Activated CD4-positive, alpha-beta T cell treated with anti-CD3 and anti-CD28 coated beads for 36 hours (primary cell): ENCODE results near the gene ATP6V1G1. TPM values are rescaled to one million over a fixed set of nuclear protein-coding genes. Genes with fewer than 3 reads are reported as not detected.

Source experiments
- ATAC-seq: fragments of 200-7000 bp; cut with Tn5 transposase; one replicate; pipeline ENCODE4 v1.10.0; 2021; ENCODE audit warnings: mild to moderate bottlenecking, moderate library complexity
- CTCF ChIA-PET: fragments of 350-600 bp; sonication (Branson Sonifier 250); formaldehyde crosslinking; loops from one replicate; lab custom pipeline; 2021; ENCODE audit warnings: antibody characterized with exemption; lab: Charles Lee
- POLR2A ChIA-PET: fragments of 350-600 bp; sonication (Branson Sonifier 250); formaldehyde crosslinking; loops from one replicate; lab custom pipeline; 2021; ENCODE audit warnings: antibody characterized with exemption, inconsistent platforms; lab: Charles Lee
- DNase-seq: peaks from one replicate; pipeline ENCODE4 v3.0.0-alpha.2; 2020
- H3K27ac Mint-ChIP-seq: one replicate; pipeline ENCODE4 v1.8.0; 2021; ENCODE audit warnings: mixed read lengths
- H3K27me3 Mint-ChIP-seq: one replicate; pipeline ENCODE4 v1.8.0; 2021; ENCODE audit warnings: mixed read lengths
- H3K36me3 Mint-ChIP-seq: one replicate; pipeline ENCODE4 v1.8.0; 2021; ENCODE audit warnings: low read depth, mixed read lengths
- H3K4me1 Mint-ChIP-seq: one replicate; pipeline ENCODE4 v1.8.0; 2021; ENCODE audit warnings: mixed read lengths
- H3K4me3 Mint-ChIP-seq: one replicate; pipeline ENCODE4 v1.8.0; 2021; ENCODE audit warnings: mild to moderate bottlenecking, moderate library complexity, mixed read lengths
- H3K9me3 Mint-ChIP-seq: one replicate; pipeline ENCODE4 v1.8.0; 2021; ENCODE audit warnings: low read depth, mixed read lengths
- intact Hi-C, 2 experiments: fragments of 100-400 bp; cut with DNase I in 1 of 2; cut with micrococcal nuclease in 1 of 2; formaldehyde crosslinking; loops; one replicate each; pipeline versions ENCODE4 v1.14.2 to v1.15.1; 2022 to 2024; cut with DNase I, micrococcal nuclease
- total RNA-seq, 2 experiments: library from RNA; stranded (reverse); gene quantifications; one replicate each; pipeline ENCODE4 v1.2.3, GENCODE V29; 2021

The ATP6V1G1 gene
- total RNA-seq, 2 experiments from 2014 or later = 33.8 to 37.7 TPM

GRCh38 chr9:114612272-114612923 is 24.8 kb downstream of the ATP6V1G1 start:
- Mint-ChIP-seq H3K27me3 (no peaks in the 10 kb centered on the region), H3K9me3 (no peaks in the 10 kb centered on the region), H3K4me3 (peak overlapping the region; percentile 77), H3K27ac (peak overlapping the region; percentile 79), H3K4me1 (peaks cover 57% of the 10 kb centered on the region), H3K36me3 (peaks cover 32% of the 10 kb centered on the region)
- CTCF ChIA-PET = interaction anchor here (0.5 to 2.8 kb wide), 12 partner anchors 12 to 1500 kb away, joined by 3 to 16 read pairs (median 4); partner anchors contain the start of gene ATP6V1G1
- POLR2A ChIA-PET = interaction anchor here (0.5 to 0.9 kb wide), 5 partner anchors 9 to 220 kb away, joined by 3 to 7 read pairs (median 3); partner anchors contain the start of gene ATP6V1G1
- DNase-seq (peak; percentile 23), ATAC-seq (no peak)
- intact Hi-C loops = loop anchor here in 1 of 2 experiments (5.0 to 10.0 kb wide), 2 partner anchors 128 to 215 kb away; no protein-coding TSS in a partner anchor

DNA sequence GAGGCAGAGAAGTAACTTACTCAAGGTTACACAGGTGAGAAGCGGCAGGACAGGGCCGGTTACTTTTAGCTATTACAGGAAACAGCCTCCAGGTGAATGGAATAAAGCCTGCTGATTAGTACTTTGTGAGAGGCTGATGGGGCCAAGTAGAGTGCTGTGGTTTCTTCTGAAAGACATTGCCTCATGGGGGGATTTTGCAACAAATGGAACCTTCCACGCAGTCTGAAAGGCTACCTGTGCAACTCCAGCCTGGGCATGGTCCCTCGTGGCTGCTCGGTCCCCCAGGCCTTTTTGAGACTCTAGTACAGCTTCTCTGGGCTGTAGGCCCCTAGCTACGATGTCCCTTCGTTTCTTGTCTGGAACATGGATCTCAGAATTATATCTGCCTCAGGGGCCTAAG is 25.5 kb downstream of the ATP6V1G1 start:
- ATAC-seq (no peak), DNase-seq (no peak)
- Mint-ChIP-seq H3K27ac (peak overlapping the region; percentile 79), H3K9me3 (no peaks in the 10 kb centered on the region), H3K27me3 (no peaks in the 10 kb centered on the region), H3K36me3 (peaks cover 33% of the 10 kb centered on the region), H3K4me1 (peaks cover 58% of the 10 kb centered on the region), H3K4me3 (peak overlapping the region; percentile 77)
- ChIA-PET CTCF (interaction anchor here (0.8 to 2.8 kb wide), 5 partner anchors 13 to 222 kb away, joined by 3 to 16 read pairs (median 8); no protein-coding TSS in a partner anchor), POLR2A (interaction anchor here (0.5 to 0.6 kb wide), 2 partner anchors 10 to 220 kb away, joined by 3 to 5 read pairs; no protein-coding TSS in a partner anchor)
- intact Hi-C loops = loop anchor here in 1 of 2 experiments (5.0 to 10.0 kb wide), 2 partner anchors 128 to 216 kb away; no protein-coding TSS in a partner anchor

GRCh38 chr9:114613919-114614318 is 26.4 kb downstream of the ATP6V1G1 start:
- ATAC-seq = no peak
- POLR2A ChIA-PET = no interaction called here
- CTCF ChIA-PET = interaction anchor here (0.8 to 2.8 kb wide), 3 partner anchors 22 to 167 kb away, joined by 3 to 16 read pairs (median 5); no protein-coding TSS in a partner anchor

GRCh38 chr9:114614373-114614772 is 26.8 kb downstream of the ATP6V1G1 start:
- CTCF ChIA-PET = interaction anchor here (0.6 to 2.8 kb wide), 4 partner anchors 22 to 240 kb away, joined by 3 to 16 read pairs (median 4); no protein-coding TSS in a partner anchor

More at GRCh38 chr9:114613919-114614318, 26.4 kb downstream of the ATP6V1G1 start:
- Mint-ChIP-seq H3K36me3 (peaks cover 37% of the 10 kb centered on the region), H3K4me3 (no peak overlapping the region), H3K27me3 (no peaks in the 10 kb centered on the region), H3K27ac (peak overlapping the region; percentile 79), H3K4me1 (peaks cover 58% of the 10 kb centered on the region), H3K9me3 (no peaks in the 10 kb centered on the region)
- no peak for DNase-seq
- intact Hi-C loops = loop anchor here in 1 of 2 experiments (5.0 to 10.0 kb wide), 2 partner anchors 129 to 217 kb away; no protein-coding TSS in a partner anchor

GRCh38 chr9:114616684-114617520 is 29.3 kb downstream of the ATP6V1G1 start:
- peak; percentile 40 for DNase-seq
- peaks cover 49% of the 10 kb centered on the region for H3K36me3 Mint-ChIP-seq
- no peaks in the 10 kb centered on the region for H3K27me3 Mint-ChIP-seq
- peak; percentile 34 for ATAC-seq
- ChIA-PET CTCF (interaction anchor here (0.5 to 2.2 kb wide), 3 partner anchors 36 to 906 kb away, joined by 3 to 9 read pairs (median 3); no protein-coding TSS in a partner anchor), POLR2A (interaction anchor here (0.6 to 1.4 kb wide), 2 partner anchors 29 to 738 kb away, joined by 3 to 5 read pairs; partner anchors contain the start of gene ATP6V1G1)
- intact Hi-C loops = loop anchor here in 1 of 2 experiments (5.0 to 10.0 kb wide), 2 partner anchors 35 to 132 kb away; no protein-coding TSS in a partner anchor
- H3K4me1 Mint-ChIP-seq = peaks cover 52% of the 10 kb centered on the region
- peak overlapping the region; percentile 81 for H3K27ac Mint-ChIP-seq
- no peak overlapping the region for H3K4me3 Mint-ChIP-seq
- no peaks in the 10 kb centered on the region for H3K9me3 Mint-ChIP-seq

More at GRCh38 chr9:114614373-114614772, 26.8 kb downstream of the ATP6V1G1 start:
- ATAC-seq = no peak
- peaks cover 60% of the 10 kb centered on the region for H3K4me1 Mint-ChIP-seq
- no peaks in the 10 kb centered on the region for H3K27me3 Mint-ChIP-seq
- POLR2A ChIA-PET = no interaction called here
- no peak overlapping the region for H3K4me3 Mint-ChIP-seq
- intact Hi-C loops = loop anchor here in 1 of 2 experiments (5.0 to 10.0 kb wide), 2 partner anchors 130 to 217 kb away; no protein-coding TSS in a partner anchor
- H3K27ac Mint-ChIP-seq = no peak overlapping the region
- no peaks in the 10 kb centered on the region for H3K9me3 Mint-ChIP-seq
- no peak for DNase-seq
- peaks cover 40% of the 10 kb centered on the region for H3K36me3 Mint-ChIP-seq

DNA sequence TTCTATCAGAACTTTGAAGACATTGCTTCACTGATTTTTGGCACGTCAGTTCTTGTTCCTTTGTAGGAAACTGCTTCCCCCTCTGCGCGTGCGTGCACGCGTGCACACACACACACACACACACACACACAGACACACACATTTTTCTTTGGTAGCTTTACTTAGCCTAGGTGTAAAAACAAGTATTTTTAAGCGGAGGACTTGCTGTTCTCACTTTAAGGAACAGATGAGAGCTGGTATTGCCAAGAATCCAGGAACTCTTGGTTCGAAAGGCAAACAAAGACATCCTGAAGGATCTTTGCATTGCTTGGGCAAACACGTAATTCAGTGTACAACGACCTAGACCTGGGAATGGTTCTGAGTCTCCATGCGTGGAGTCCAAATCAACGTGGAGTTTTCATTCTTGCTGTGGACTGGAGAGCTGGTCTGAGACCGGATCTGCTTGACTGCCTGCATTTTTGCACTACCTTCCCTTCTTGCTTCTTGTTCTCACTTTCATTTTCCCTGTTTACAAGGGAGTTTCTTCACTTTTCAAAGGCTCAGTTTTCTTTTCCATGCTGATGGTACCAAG is 31.7 kb downstream of the ATP6V1G1 start:
- intact Hi-C loops = loop anchor here in 1 of 2 experiments (5.0 to 10.0 kb wide), 2 partner anchors 33 to 134 kb away; no protein-coding TSS in a partner anchor
- POLR2A ChIA-PET = interaction anchor here (0.6 kb wide), 1 partner anchor 19 kb away, joined by 4 read pairs; no protein-coding TSS in a partner anchor
- Mint-ChIP-seq H3K27ac (peak overlapping the region; percentile 93), H3K9me3 (no peaks in the 10 kb centered on the region), H3K4me3 (peak overlapping the region; percentile 58), H3K27me3 (no peaks in the 10 kb centered on the region), H3K36me3 (peaks cover 48% of the 10 kb centered on the region), H3K4me1 (peaks cover 32% of the 10 kb centered on the region)
- no peak for ATAC-seq
- CTCF ChIA-PET = interaction anchor here (0.6 to 1.6 kb wide), 6 partner anchors 10 to 413 kb away, joined by 3 to 5 read pairs (median 4); no protein-coding TSS in a partner anchor
- peak; percentile 38 for DNase-seq

- ChIA-PET POLR2A (no interaction called here), CTCF (no interaction called here)
- no peak overlapping the region for H3K27ac Mint-ChIP-seq
- intact Hi-C loops = no loop called here
- H3K4me1 Mint-ChIP-seq = peaks cover 20% of the 10 kb centered on the region
- H3K9me3 Mint-ChIP-seq = no peaks in the 10 kb centered on the region
- ATAC-seq (no peak), DNase-seq (no peak)
- no peak overlapping the region for H3K4me3 Mint-ChIP-seq
- peaks cover 45% of the 10 kb centered on the region for H3K36me3 Mint-ChIP-seq
- H3K27me3 Mint-ChIP-seq = no peaks in the 10 kb centered on the region
Observed at GRCh38 chr9:114621561-114621960, 34.0 kb downstream of the ATP6V1G1 start.

- ATAC-seq = no peak
- POLR2A ChIA-PET = no interaction called here
- no peaks in the 10 kb centered on the region for H3K9me3 Mint-ChIP-seq
- CTCF ChIA-PET = interaction anchor here (0.7 kb wide), 1 partner anchor 189 kb away, joined by 3 read pairs; no protein-coding TSS in a partner anchor
- H3K27me3 Mint-ChIP-seq = no peaks in the 10 kb centered on the region
- peaks cover 14% of the 10 kb centered on the region for H3K4me1 Mint-ChIP-seq
- no peak overlapping the region for H3K4me3 Mint-ChIP-seq
- H3K27ac Mint-ChIP-seq = no peak overlapping the region
- no peak for DNase-seq
- intact Hi-C loops = no loop called here
- peaks cover 47% of the 10 kb centered on the region for H3K36me3 Mint-ChIP-seq
Observed at GRCh38 chr9:114621975-114622609, 34.5 kb downstream of the ATP6V1G1 start.

GRCh38 chr9:114624677-114625076 is 37.1 kb downstream of the ATP6V1G1 start:
- no peaks in the 10 kb centered on the region for H3K27me3 Mint-ChIP-seq
- ATAC-seq (no peak), DNase-seq (no peak)
- no peak overlapping the region for H3K4me3 Mint-ChIP-seq
- H3K4me1 Mint-ChIP-seq = peaks cover 1% of the 10 kb centered on the region
- intact Hi-C loops = no loop called here
- no peaks in the 10 kb centered on the region for H3K9me3 Mint-ChIP-seq
- ChIA-PET CTCF (interaction anchor here (0.6 to 1.1 kb wide), 2 partner anchors 29 to 351 kb away, joined by 3 read pairs; no protein-coding TSS in a partner anchor), POLR2A (no interaction called here)
- no peak overlapping the region for H3K27ac Mint-ChIP-seq
- peaks cover 44% of the 10 kb centered on the region for H3K36me3 Mint-ChIP-seq
